Endothelial cell of umbilical vein (primary cell): ENCODE measurements around the gene LNPK. TPM values are rescaled to one million over a fixed set of nuclear protein-coding genes. Genes with fewer than 3 reads are reported as not detected.

Source experiments
- BruUV-seq: library from RNA; stranded (reverse); fragments of 400-500 nt; replicated peaks from 2 replicates; lab custom pipeline; 2021; lab: Mats Ljungman, UMichigan
- CTCF ChIA-PET: fragments of 300-600, 350-600 bp; sonication (Branson Sonifier 250); formaldehyde crosslinking; loops from one replicate; lab custom pipeline; 2021; ENCODE audit warnings: antibody characterized with exemption, inconsistent platforms; lab: Charles Lee
- POLR2A ChIA-PET: fragments of 300-600, 350-600 bp; sonication (Branson Sonifier 250); formaldehyde crosslinking; loops from one replicate; lab custom pipeline; 2021; ENCODE audit warnings: antibody characterized with exemption, inconsistent platforms; lab: Charles Lee
- DNase-seq: peaks from one replicate; pipeline ENCODE4 v3.0.0-alpha.2; 2011; ENCODE audit warnings: low read depth, low spot score
- FAIRE-seq: peaks from 2 replicates; lab custom pipeline; 2011; peaks lifted over from hg19 to GRCh38; lab: Jason Lieb, UNC
- H2AFZ ChIP-seq: 2 replicates; pipeline ENCODE4 v1.6.0; 2012; ENCODE audit warnings: low read depth, low read length, control low read depth, inconsistent platforms
- H3K27ac ChIP-seq: 2 replicates; pipeline ENCODE4 v1.5.1; 2011; ENCODE audit warnings: low read depth, mild to moderate bottlenecking, control low read depth, low read length, moderate library complexity; ENCODE audit not compliant: insufficient read depth
- H3K27me3 ChIP-seq, 2 experiments: 2 replicates each; pipeline versions ENCODE4 v1.6.0 to v1.6.1; 2011; ENCODE audit warnings: low read length in 2 of 2, mixed read lengths in 1 of 2; ENCODE audit not compliant: control insufficient read depth in 2 of 2, insufficient read depth in 2 of 2
- H3K36me3 ChIP-seq, 2 experiments: 2 replicates in 1 of 2; 3 replicates in 1 of 2; pipeline ENCODE4 v1.5.1; 2011; ENCODE audit warnings: low read length in 2 of 2, mild to moderate bottlenecking in 1 of 2, moderate library complexity in 1 of 2; ENCODE audit not compliant: control insufficient read depth in 2 of 2, insufficient read depth in 2 of 2; ENCODE audit errors: extremely low read depth in 1 of 2
- H3K4me1 ChIP-seq: 3 replicates; pipeline ENCODE4 v1.5.1; 2011; ENCODE audit warnings: mild to moderate bottlenecking, low read length; ENCODE audit not compliant: control insufficient read depth, insufficient read depth; ENCODE audit errors: extremely low read depth
- H3K4me2 ChIP-seq: 2 replicates; pipeline ENCODE4 v1.6.1; 2011; ENCODE audit warnings: low read length, control low read depth, mixed read lengths; ENCODE audit not compliant: insufficient read depth
- H3K4me3 ChIP-seq, 3 experiments: fragments of 200-600 bp in 1 of 3; sonication (generic), shearing (Covaris generic) in 1 of 3; replicated peaks in 1 of 3; 2 replicates each; pipeline ENCODE4 v1.5.1; 2011 to 2016; ENCODE audit warnings: control low read depth in 3 of 3, low read length in 3 of 3, mild to moderate bottlenecking in 2 of 3, inconsistent platforms in 1 of 3, low read depth in 1 of 3, moderate library complexity in 1 of 3; ENCODE audit not compliant: insufficient read depth in 1 of 3
- H3K79me2 ChIP-seq: 2 replicates; pipeline ENCODE4 v1.6.0; 2012; ENCODE audit warnings: low read length, inconsistent platforms; ENCODE audit not compliant: control insufficient read depth, insufficient read depth
- H3K9ac ChIP-seq: replicated peaks from 2 replicates; pipeline ENCODE3; 2011; ENCODE audit warnings: low read length, control low read depth; ENCODE audit not compliant: insufficient read depth; ENCODE audit errors: extremely low read depth
- H3K9me1 ChIP-seq: replicated peaks from 3 replicates; pipeline ENCODE4 v1.6.0; 2011; ENCODE audit warnings: mild to moderate bottlenecking, low read length; ENCODE audit not compliant: control insufficient read depth, insufficient read depth; ENCODE audit errors: extremely low read depth
- H3K9me3 ChIP-seq: replicated peaks from 2 replicates; pipeline ENCODE4 v1.5.1; 2012; ENCODE audit warnings: low read length, inconsistent platforms; ENCODE audit not compliant: control insufficient read depth, insufficient read depth
- H4K20me1 ChIP-seq: replicated peaks from 2 replicates; pipeline ENCODE3; 2011; ENCODE audit warnings: mild to moderate bottlenecking, low read length; ENCODE audit not compliant: control insufficient read depth, insufficient read depth; ENCODE audit errors: extremely low read depth
- EZH2 ChIP-seq: IDR thresholded peaks from 2 replicates; pipeline ENCODE4 v1.6.1; 2012; ENCODE audit warnings: borderline replicate concordance, low read depth, mild to moderate bottlenecking, moderate library complexity, low read length, inconsistent platforms; ENCODE audit not compliant: severe bottlenecking
- FOS ChIP-seq: IDR thresholded peaks from 2 replicates; pipeline ENCODE4 v1.6.1; 2011; ENCODE audit warnings: mild to moderate bottlenecking, low read length, moderate library complexity, borderline replicate concordance; ENCODE audit not compliant: insufficient read depth
- GATA2 ChIP-seq: IDR thresholded peaks from 2 replicates; pipeline ENCODE4 v1.7.0; 2011; ENCODE audit warnings: low read depth, mild to moderate bottlenecking, moderate library complexity, mixed read lengths, low read length; ENCODE audit not compliant: insufficient read length, insufficient read depth
- JUN ChIP-seq: IDR thresholded peaks from 2 replicates; pipeline ENCODE4 v1.6.1; 2011; ENCODE audit warnings: borderline replicate concordance, low read depth; ENCODE audit not compliant: insufficient read length, insufficient read depth
- MYC ChIP-seq: IDR thresholded peaks from one replicate; pipeline ENCODE4 v1.6.1; 2011; ENCODE audit warnings: mild to moderate bottlenecking, low read depth, low read length
- POLR2A ChIP-seq: IDR thresholded peaks from 2 replicates; pipeline ENCODE4 v1.6.1; 2012; ENCODE audit warnings: low read depth, mild to moderate bottlenecking, control low read depth, low read length
- POLR2AphosphoS5 ChIP-seq: IDR thresholded peaks from 2 replicates; pipeline ENCODE4 v1.6.1; 2012; ENCODE audit warnings: low read depth, mild to moderate bottlenecking, control low read depth, low read length, moderate library complexity; ENCODE audit not compliant: insufficient read depth
- dilution Hi-C: fragments of 300-500 bp; cut with MboI; formaldehyde crosslinking; loops from one replicate; pipeline ENCODE4 v1.15.0; 2019; ENCODE audit warnings: low sequenced_read_pairs; ENCODE audit not compliant: extremely low pct_ligation_motif_present
- intact Hi-C: fragments of 100-400 bp; cut with micrococcal nuclease; formaldehyde crosslinking; loops from one replicate; pipeline ENCODE4 v1.10.0; 2022
- polyA plus RNA-seq, 4 experiments: library from polyadenylated mRNA; depleted of rRNA in 3 of 4; stranded (reverse) in 3 of 4; unstranded in 1 of 4; fragments of >200 nt; gene quantifications; 2 replicates each; pipeline versions ENCODE4 v1.2.1 to v1.2.3, GENCODE V29; 2011 to 2012; ENCODE audit warnings: missing spikeins in 1 of 4
- total RNA-seq: library from RNA; stranded (reverse); gene quantifications from 2 replicates; pipeline ENCODE4 v1.2.3, GENCODE V29; 2021
- TF ChIP-seq, protein P1 (sequence below): IDR thresholded peaks from 2 replicates; pipeline ENCODE4 v1.6.1; 2011; ENCODE audit not compliant: insufficient read depth, insufficient read length
- TF ChIP-seq, protein P2 (sequence below), 2 donors: IDR thresholded peaks; 1 replicate in 1 of 2; 2 replicates in 1 of 2; pipeline ENCODE4 v1.5.1; 2011; ENCODE audit warnings: low read length in 2 of 2, mild to moderate bottlenecking in 2 of 2, moderate library complexity in 2 of 2, control low read depth in 1 of 2, inconsistent platforms in 1 of 2, low read depth in 1 of 2; ENCODE audit not compliant: insufficient read depth in 1 of 2; ENCODE audit errors: extremely low read depth in 1 of 2

Gene LNPK
- total and polyA plus RNA-seq, 2 donors (not counting 3 experiments of a cell fraction or from before 2014, with no cell fraction given) = 2.4 to 11.2 TPM

DNA sequence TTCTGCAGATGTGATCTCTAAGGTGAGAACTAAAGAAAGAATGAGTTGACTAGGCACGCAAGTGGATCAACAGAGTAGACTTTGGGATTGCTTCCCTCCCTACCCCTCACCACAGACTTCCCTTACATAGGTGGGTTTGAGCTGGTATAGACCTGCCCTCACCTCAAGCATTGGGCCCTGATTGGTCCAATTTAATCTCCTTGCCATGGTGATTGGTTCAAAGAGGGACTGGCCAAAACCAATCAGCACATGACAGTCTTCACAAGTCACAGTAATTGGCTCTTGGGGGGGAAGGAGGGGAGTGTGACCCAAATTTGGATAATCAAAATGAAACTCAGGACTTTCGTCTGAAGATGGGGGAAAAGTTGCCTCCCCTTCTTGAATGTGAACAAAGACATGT is 36.6 kb upstream of the LNPK start:
- dilution Hi-C loops = no loop called here
- intact Hi-C loops = no loop called here
- Histone ChIP-seq H2AFZ (no peak overlapping the region), H3K4me2 (no peak overlapping the region), H3K4me3 (no peak overlapping the region), H4K20me1 (no peaks in the 10 kb centered on the region), H3K36me3 (no peaks in the 10 kb centered on the region), H3K9ac (no peak overlapping the region), H3K27ac (no peak overlapping the region), H3K9me1 (no peaks in the 10 kb centered on the region), H3K27me3 (peaks cover 3 to 7% of the 10 kb centered on the region in 2 experiments), H3K9me3 (no peaks in the 10 kb centered on the region), H3K79me2 (no peaks in the 10 kb centered on the region), H3K4me1 (no peaks in the 10 kb centered on the region)
- BruUV-seq = no TSS peak
- TF ChIP-seq EZH2 (no peak), GATA2 (no peak), FOS (no peak), POLR2AphosphoS5 (no peak), MYC (no peak), POLR2A (no peak), JUN (no peak)
- TF ChIP-seq, protein P1, sequence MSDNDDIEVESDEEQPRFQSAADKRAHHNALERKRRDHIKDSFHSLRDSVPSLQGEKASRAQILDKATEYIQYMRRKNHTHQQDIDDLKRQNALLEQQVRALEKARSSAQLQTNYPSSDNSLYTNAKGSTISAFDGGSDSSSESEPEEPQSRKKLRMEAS = no peak
- no peak for DNase-seq
- no peak for FAIRE-seq
- POLR2A ChIA-PET = no interaction called here
- CTCF ChIA-PET = no interaction called here

DNA sequence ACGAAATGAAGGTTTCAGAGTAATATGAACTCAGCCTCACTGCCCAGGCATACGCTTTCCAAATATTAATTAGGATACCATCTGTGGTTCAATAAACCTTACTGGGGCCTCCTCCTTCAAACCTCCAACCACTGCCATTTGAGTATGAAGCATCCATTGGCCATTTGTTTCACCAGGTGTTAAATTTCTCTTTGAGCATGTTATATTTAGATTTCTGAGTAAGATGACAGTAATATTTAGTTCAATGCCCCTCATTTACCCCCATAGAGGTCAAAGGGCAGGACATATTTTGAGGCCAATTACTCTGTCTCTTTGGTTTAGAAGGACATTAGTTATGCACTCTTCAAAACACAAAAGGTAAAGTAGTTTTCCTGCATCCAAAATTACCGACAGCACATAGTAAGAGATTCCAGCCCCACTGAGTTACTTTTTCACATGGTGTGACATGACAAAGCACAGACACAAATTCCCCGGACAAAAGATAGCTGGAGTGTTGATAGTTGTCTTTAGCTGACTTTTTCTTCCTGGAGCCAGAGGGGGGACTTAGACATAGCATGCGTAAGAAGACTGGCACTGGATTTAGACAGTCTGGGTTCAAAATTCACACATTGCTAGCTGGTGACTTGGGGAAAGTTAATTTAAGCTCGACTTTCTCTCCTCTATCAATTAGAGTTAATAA is 33.1 kb upstream of the LNPK start:
- no peak overlapping the region for H3K27ac ChIP-seq
- no peaks in the 10 kb centered on the region for H4K20me1 ChIP-seq
- dilution Hi-C loops = no loop called here
- H3K9me3 ChIP-seq = no peaks in the 10 kb centered on the region
- H3K9ac ChIP-seq = no peak overlapping the region
- H3K4me1 ChIP-seq = no peaks in the 10 kb centered on the region
- POLR2A ChIA-PET = no interaction called here
- no peak for FAIRE-seq
- no peak overlapping the region for H3K4me2 ChIP-seq
- no TSS peak for BruUV-seq
- no peaks in the 10 kb centered on the region for H3K36me3 ChIP-seq
- DNase-seq = no peak
- intact Hi-C loops = no loop called here
- H3K79me2 ChIP-seq = no peaks in the 10 kb centered on the region
- H3K9me1 ChIP-seq = no peaks in the 10 kb centered on the region
- no peak overlapping the region for H3K4me3 ChIP-seq
- peaks cover 0 to 3% of the 10 kb centered on the region in 2 experiments for H3K27me3 ChIP-seq
- no peak overlapping the region for H2AFZ ChIP-seq
- CTCF ChIA-PET = no interaction called here
- TF ChIP-seq JUN = no peak
- no peak for TF ChIP-seq FOS
- TF ChIP-seq EZH2 = no peak
- no peak for TF ChIP-seq MYC
- no peak for TF ChIP-seq POLR2A
- no peak for TF ChIP-seq POLR2AphosphoS5
- TF ChIP-seq GATA2 = no peak
- TF ChIP-seq, protein P2, sequence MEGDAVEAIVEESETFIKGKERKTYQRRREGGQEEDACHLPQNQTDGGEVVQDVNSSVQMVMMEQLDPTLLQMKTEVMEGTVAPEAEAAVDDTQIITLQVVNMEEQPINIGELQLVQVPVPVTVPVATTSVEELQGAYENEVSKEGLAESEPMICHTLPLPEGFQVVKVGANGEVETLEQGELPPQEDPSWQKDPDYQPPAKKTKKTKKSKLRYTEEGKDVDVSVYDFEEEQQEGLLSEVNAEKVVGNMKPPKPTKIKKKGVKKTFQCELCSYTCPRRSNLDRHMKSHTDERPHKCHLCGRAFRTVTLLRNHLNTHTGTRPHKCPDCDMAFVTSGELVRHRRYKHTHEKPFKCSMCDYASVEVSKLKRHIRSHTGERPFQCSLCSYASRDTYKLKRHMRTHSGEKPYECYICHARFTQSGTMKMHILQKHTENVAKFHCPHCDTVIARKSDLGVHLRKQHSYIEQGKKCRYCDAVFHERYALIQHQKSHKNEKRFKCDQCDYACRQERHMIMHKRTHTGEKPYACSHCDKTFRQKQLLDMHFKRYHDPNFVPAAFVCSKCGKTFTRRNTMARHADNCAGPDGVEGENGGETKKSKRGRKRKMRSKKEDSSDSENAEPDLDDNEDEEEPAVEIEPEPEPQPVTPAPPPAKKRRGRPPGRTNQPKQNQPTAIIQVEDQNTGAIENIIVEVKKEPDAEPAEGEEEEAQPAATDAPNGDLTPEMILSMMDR (IDR thresholded peaks at IDR 0.05; ENCODE audit: extremely low read depth in 1 of 2, insufficient read depth in 1 of 2, low read depth in 1 of 2, low read length in 2 of 2) = no peak
- TF ChIP-seq, protein P1 = no peak
